ENCODE results near the gene HJURP.

Gene HJURP

DNA sequence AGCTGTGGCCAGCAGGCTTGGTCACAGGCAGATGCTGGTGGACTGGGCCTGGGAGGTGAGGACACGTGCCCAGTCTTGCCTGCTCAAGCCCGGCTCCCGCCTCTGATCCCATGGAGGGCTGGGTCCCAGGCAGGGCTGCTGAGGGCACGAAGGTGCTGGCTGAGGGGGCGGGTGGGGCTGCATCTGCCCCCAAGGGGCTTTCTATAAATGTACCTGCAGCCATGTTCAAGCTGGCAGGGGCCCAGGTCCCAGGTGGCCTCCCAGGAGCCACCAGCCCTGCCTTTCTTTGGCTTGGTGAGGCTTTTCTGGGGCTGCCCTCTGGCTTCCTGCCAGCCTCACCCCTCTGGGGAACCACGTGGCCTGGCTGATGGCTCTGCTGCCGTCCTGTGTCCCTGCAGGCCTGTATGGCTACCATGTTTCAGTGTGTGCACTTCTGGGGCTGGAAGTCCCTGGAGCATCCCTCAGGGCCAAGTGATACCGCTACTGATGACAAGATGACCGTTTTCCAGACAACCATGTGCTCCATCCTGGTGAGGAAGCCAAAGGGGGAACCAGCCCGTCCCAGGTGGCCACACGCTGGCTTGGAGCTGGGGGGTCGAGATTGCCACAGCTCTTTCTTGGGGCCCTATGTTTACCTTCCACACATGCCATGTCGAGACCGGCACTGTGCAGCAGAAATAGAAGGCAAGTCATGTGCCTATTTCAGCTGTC is 23.2 kb downstream of the HJURP start:
- Mint-ChIP-seq H3K9me3 (peaks cover 0 to under 1% of the 10 kb centered on the region in 2 donors), H3K27ac (peak overlapping the region; percentile 56), H3K36me3 (peaks cover 0 to 2% of the 10 kb centered on the region in 2 donors), H3K4me1 (peaks cover 0 to 7% of the 10 kb centered on the region in 2 donors), H3K27me3 (no peaks in the 10 kb centered on the region), H3K4me3 (no peak overlapping the region)
- DNase-seq (no peak), ATAC-seq (replicated peaks) (peak; percentile 48 to 51)

DNA sequence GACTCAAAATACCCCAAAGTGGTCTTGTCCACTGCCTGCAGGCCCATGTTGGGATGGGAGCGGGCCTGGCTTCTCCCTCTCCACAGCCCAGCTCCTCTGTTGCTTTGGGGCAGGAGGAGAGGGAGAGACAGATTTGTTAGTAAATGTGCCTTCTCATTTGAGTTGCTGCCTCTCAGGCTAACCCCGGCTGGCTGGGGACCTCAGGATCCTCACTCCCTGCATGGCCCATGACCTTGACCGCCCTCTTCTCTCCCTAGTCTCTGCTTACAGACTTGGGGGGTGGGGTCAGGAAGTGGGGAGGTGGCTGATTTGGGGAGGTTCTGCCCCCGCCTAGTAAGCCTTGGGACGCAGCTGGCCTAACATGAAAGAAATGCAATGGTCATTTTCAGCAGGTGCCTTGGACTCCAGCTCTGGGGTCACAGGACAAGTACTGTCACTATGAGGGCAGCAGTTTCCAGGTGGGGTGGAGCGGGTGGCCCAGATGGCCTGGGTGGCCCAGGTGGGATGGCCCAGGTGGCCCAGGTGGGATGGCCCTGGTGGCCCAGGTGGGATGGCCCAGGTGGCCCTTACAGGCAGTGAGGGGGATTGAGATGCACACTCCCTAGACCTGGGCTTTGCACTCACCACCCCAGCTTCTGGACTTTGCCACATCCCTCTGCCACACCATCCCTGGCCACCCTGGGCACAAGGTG is 24.1 kb downstream of the HJURP start:
- Mint-ChIP-seq H3K4me3 (no peak overlapping the region), H3K27me3 (no peaks in the 10 kb centered on the region), H3K9me3 (peaks cover 0 to 2% of the 10 kb centered on the region in 2 donors), H3K4me1 (peaks cover 0 to 7% of the 10 kb centered on the region in 2 donors), H3K36me3 (no peaks in the 10 kb centered on the region), H3K27ac (no peak overlapping the region)
- ATAC-seq (replicated peaks) (no peak), DNase-seq (no peak)

DNA sequence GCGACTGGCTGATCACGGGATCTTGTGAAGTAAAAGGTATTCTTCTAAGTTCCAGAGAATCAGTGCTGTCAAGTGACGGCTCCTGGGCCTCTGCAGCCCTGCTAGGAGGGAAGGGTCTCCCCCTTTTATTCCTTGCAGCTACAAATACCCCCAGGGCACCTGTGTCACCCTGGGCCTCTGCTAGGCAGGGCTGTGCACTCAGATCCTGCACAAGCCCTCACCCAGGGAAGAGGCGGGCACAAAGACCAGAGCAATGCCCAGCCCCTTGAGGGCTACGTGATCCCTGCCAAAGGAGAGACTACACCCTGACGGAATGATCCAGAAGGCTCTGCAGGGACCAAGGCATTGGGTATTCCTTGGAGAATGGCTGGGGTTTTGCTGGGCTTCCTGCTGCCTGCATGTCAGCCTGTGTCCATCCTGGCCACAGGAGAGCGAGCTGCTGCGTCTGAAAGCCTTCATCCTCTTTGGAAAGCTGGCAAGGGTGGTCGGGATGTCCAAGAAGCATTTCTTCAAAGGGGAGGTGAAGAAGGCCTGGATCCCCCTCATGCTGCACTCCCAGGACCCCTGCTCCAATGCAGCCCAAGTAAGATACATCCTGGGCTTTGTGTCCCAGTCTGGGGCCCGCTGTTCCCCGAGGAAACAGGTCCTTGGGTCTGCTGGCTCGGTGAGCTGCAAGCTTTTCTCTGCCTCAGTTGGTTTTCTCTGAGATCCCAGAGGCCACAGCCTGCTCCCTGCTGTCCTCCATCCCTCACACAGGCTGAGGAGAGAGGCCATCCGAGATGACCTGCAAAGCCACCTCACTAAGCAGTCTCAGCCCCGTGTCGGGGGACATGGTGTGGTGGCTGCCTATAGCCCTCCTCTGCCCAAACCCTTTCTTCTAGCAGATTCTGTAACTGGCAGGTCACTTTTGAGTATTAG is 24.9 kb downstream of the HJURP start:
- Mint-ChIP-seq H3K9me3 (peaks cover 0 to 2% of the 10 kb centered on the region in 2 donors), H3K27me3 (no peaks in the 10 kb centered on the region), H3K36me3 (no peaks in the 10 kb centered on the region), H3K27ac (no peak overlapping the region), H3K4me3 (no peak overlapping the region), H3K4me1 (peaks cover 0 to 7% of the 10 kb centered on the region in 2 donors)
- ATAC-seq (replicated peaks), result no peak
- DNase-seq, result no peak

DNA sequence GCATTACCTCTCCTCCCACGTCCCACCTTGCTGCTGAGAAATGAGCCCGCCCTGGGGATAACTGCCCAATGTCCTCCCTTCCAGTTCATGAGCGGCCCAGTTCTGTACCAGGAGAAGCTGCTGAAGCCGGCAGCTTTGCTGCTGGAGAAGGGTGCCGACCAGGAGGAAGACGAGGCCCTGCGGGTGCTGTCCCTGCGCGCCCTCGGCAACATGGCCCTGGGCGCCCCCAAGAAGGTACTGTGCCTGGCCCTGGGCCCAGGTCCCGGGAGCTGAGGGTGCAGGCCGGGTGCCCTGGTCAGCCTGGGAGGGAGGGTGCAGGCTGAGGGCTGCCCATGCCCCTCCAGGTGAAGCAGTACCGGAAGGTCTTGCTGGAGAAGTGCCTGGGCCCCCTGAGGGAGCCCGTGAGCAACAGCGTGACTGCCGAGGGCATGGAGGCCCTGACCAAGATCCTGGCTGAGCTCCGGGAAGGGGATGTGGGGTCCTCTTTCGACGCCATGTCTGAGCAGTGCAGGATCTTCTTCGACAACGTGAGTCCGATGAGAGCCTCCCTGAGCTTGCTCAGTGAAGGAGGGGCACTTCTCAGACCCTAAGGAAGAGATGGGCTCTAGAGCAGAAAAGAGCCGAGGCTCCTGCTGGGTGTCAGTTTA is 25.7 kb downstream of the HJURP start:
- H3K4me3 Mint-ChIP-seq, result no peak overlapping the region
- ATAC-seq (replicated peaks) (no peak), DNase-seq (no peak)
- H3K4me1 Mint-ChIP-seq, result peaks cover 0 to 7% of the 10 kb centered on the region in 2 donors
- no peaks in the 10 kb centered on the region for H3K27me3 Mint-ChIP-seq
- H3K27ac Mint-ChIP-seq, result no peak overlapping the region
- peaks cover 0 to 2% of the 10 kb centered on the region in 2 donors for H3K9me3 Mint-ChIP-seq
- H3K36me3 Mint-ChIP-seq, result no peaks in the 10 kb centered on the region

DNA sequence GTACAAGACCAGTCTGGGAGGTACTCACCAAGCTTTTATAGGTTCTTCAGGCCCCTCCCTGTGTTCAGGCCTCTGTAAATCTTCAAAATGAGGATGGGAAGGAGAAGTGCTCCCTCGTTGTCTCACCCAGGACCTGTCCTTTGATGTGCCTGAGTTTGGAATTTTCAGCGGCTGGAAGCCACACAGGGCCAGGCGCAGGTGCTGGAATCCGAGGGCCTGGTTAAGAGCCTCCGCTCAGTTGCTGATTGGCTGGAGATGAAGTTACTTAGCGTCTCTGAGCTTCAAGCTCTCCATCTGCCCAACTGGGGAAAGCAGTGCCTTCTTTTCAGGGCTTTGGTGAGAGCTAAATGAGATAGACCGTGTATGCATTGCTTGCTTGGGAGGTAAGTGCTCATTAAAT is 30.0 kb downstream of the HJURP start:
- ATAC-seq (replicated peaks) (no peak), DNase-seq (no peak)
- Mint-ChIP-seq H3K4me3 (no peak overlapping the region), H3K4me1 (no peaks in the 10 kb centered on the region), H3K36me3 (no peaks in the 10 kb centered on the region), H3K27me3 (no peaks in the 10 kb centered on the region), H3K9me3 (peaks cover 0 to 2% of the 10 kb centered on the region in 2 donors), H3K27ac (no peak overlapping the region)

DNA sequence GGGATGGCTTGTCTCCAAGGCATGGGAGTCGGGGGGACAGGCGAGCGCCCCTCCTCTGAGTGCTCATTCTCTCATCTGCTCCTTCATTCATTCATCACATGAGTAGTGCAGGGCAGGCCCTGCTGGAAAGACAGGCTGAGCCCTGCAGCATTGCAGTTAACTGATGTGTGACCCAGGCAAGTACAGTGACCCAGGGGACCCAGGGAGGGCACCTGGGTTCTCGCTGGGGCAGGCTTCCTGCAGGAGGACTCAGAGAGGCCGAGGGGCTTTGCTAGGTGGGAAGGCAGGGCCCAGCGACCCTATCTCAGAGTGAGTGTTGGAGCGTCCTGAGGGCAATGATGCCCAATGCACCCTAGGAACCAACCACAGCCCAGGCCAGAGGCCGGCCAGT is 30.6 kb downstream of the HJURP start:
- ATAC-seq (replicated peaks), result no peak
- DNase-seq, result no peak
- Mint-ChIP-seq H3K36me3 (no peaks in the 10 kb centered on the region), H3K27ac (no peak overlapping the region), H3K4me1 (no peaks in the 10 kb centered on the region), H3K4me3 (no peak overlapping the region), H3K27me3 (no peaks in the 10 kb centered on the region), H3K9me3 (peaks cover 0 to 2% of the 10 kb centered on the region in 2 donors)

DNA sequence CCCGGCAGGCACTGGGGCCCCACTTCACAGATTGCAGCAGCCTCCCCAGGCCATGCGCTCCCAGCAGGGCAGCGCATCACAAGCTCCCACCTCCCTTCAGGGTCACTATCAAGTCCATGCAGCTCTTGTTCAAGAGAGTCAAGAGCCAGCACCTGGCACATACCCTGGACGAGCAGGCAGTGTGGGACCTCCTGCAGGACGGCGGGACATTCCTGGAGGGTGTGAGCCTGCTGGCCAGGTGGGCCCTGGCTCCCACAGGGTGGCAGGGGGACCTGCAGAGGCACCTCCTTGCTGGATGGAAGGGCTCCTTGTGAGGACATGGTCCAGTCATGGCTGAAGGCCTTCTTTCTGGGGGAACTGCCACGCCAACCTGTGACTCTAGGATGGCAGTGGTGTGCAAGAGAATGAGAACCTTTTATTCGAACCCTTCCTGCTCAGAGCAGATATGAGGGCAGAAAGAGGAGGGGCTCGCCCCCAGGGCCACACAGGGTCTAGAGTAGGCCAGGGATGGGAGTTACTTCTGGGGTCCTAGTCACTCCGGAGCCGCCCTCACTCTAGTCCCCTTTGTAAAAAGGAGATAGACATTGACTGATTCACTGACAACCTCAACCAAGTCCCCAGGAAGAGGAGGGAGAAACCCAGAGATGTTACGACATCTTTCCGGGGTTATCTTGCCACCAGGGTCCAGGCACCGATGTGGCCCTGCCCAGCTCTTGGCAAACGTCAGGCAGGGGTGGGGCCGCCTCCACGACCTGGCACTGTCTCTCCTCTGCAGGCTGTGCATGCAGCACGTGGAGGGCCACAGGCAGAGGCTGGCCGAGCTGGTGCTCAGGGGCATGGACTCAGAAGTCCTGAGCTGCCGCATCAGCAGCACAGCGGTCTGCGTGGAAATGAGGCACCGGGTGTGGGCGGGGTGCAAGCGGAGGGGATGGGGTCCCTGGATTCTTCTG is 31.3 kb downstream of the HJURP start:
- no peak for DNase-seq
- Mint-ChIP-seq H3K4me3 (no peak overlapping the region), H3K27me3 (peaks cover 0 to 2% of the 10 kb centered on the region in 2 donors)

DNA sequence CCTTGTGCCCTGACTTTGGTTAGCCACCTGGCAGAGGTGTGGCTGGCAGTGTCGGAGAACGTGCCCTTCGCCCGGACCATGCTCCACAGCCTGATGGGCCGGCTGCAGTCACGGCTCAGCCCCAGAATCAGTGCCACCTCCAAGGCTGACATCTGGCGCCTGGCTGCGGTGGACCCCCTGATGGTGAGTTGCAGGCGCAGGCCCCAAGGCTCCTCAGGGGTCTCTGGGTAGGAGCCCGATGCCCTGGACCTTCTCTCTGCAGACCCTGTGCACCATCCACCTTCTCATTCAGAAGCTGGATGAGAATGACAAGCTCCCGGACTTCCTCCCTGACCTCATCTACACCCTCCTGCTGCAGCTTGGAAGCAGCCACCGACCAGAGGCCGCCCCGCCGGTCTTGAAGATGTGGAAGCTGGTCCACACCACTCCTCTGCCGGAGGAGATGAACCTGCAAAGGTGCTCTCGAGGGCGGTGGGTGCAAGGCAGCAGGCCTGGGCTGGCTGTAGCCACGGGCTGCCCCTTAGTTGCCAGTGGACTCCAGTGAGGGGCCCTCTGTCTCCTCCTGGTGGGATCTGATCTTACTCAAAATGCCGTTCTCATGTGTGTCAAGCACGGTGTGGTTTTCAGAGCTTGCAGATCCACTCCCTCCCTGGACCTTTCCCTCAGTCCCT is 32.1 kb downstream of the HJURP start:
- H3K27me3 Mint-ChIP-seq, result peaks cover 2 to 6% of the 10 kb centered on the region in 2 donors

More for the DNA sequence above, 31.3 kb downstream of the HJURP start:
- H3K9me3 Mint-ChIP-seq, result peaks cover 0 to 2% of the 10 kb centered on the region in 2 donors
- H3K4me1 Mint-ChIP-seq, result no peaks in the 10 kb centered on the region
- no peaks in the 10 kb centered on the region for H3K36me3 Mint-ChIP-seq
- no peak overlapping the region for H3K27ac Mint-ChIP-seq
- ATAC-seq (replicated peaks), result no peak

DNA sequence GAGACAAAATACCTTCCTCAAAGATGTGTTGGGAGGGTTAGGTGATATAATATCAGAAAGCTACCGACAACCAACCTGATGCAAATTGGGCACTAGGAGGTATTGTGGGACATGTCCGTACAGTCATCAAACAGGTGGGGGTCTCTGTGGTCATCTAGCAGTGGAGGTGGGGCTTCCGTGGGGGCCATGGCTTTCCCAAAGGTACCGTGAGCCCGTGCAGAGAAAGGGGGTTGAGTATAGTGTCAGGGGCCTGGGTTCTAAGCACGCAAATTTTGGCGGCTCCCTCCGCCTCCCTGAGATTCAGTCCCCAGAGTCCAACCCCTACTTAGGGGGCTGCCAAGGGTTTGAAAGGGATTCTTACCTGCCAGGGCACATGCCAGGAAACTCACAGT is 32.6 kb downstream of the HJURP start:
- no peak for DNase-seq
- Mint-ChIP-seq H3K9me3 (peaks cover 0 to 2% of the 10 kb centered on the region in 2 donors), H3K4me1 (no peaks in the 10 kb centered on the region), H3K27ac (no peak overlapping the region), H3K36me3 (no peaks in the 10 kb centered on the region), H3K27me3 (peaks cover 6 to 9% of the 10 kb centered on the region in 2 donors), H3K4me3 (no peak overlapping the region)
- ATAC-seq (replicated peaks), result no peak

More for the DNA sequence above, 32.1 kb downstream of the HJURP start:
- H3K36me3 Mint-ChIP-seq, result no peaks in the 10 kb centered on the region
- H3K27ac Mint-ChIP-seq, result no peak overlapping the region
- DNase-seq (no peak), ATAC-seq (replicated peaks) (no peak)
- H3K4me1 Mint-ChIP-seq, result no peaks in the 10 kb centered on the region
- H3K9me3 Mint-ChIP-seq, result peaks cover 0 to 2% of the 10 kb centered on the region in 2 donors
- no peak overlapping the region for H3K4me3 Mint-ChIP-seq

DNA sequence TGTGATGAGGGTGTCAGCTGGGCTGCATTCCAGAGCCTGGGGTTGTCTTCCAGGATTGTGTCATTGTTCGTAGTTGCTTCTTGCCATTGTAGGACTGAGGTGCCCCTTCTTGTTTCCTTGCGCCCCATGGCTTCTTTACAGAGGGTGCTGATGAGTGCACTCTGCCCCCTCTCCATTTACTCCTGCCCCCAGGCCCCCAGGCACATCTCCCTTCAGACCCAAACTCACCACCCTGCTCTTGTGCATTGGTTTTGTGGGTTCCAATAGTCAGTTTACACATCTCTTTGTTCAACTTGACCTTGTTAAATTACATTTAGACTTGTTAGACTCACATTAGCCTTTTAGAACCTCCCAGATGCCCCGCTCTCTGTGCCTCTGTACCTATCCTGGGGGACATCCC is 33.1 kb downstream of the HJURP start:
- Mint-ChIP-seq H3K36me3 (no peaks in the 10 kb centered on the region), H3K4me3 (no peak overlapping the region), H3K27me3 (peaks cover 9 to 11% of the 10 kb centered on the region in 2 donors), H3K27ac (no peak overlapping the region), H3K4me1 (no peaks in the 10 kb centered on the region), H3K9me3 (peaks cover 0 to 1% of the 10 kb centered on the region in 2 donors)
- ATAC-seq (replicated peaks), result no peak
- no peak for DNase-seq

DNA sequence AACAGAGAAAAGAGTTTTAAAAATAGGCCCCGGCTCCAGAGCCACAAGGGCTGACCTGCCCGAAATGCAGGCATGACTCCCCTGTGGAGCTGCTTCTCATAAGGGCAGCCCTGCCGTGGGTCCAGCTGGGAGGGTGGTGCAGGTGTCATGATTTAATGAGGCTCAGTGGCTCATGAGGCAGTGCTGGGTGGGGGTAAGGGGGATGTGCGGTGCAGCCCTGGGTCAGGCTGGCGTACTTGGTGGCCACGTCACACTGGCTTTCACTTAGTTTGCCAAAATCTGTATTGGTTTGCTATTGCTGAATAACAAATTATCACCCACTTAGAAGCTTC is 33.6 kb downstream of the HJURP start:
- H3K27me3 Mint-ChIP-seq, result peaks cover 9 to 14% of the 10 kb centered on the region in 2 donors
- H3K27ac Mint-ChIP-seq, result no peak overlapping the region
- no peak overlapping the region for H3K4me3 Mint-ChIP-seq
- ATAC-seq (replicated peaks) (no peak), DNase-seq (no peak)
- no peaks in the 10 kb centered on the region for H3K9me3 Mint-ChIP-seq
- H3K4me1 Mint-ChIP-seq, result no peaks in the 10 kb centered on the region
- H3K36me3 Mint-ChIP-seq, result no peaks in the 10 kb centered on the region

DNA sequence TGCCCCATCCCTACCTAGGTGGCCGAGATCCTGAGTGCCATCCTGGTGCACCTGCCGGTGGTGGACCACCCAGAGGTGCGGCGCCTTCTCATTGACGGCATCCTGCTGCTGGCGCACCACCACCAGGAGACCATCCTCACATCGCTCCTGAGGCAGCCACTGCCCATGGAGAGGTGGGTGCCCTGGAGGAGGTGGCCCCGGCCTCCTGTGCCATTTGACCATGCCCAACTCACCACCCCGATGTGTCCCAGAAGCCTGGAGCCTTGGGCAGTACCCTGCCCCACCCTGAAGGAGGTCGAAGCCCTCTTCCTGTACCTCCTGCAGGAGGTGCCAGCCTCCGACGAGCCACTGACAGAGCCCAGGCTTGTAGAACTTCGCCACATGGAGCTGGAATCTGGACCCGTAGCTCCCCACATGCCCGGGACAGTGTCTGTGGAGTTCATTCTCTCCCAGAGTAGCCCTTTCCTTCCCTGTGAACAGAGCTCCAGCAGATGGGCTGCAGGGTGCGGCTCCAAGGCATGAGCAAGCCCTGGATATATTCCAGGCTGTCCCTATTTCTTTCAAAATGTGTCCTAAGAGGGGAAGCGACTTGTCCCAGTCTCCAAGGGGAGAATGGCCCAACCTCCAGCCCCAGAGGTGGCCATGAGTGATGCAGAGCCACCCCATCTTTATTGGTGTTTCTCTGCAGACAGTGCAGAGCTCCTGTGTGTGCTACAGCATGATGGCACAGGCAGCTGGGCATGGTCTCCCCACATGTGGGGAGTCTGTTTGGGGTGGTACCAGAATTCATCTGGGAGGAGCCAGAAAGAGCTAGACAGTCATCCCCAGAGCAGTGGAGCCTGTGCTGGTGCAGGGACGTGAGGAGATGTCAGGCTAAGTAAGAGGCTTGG is 34.2 kb downstream of the HJURP start:
- H3K4me3 Mint-ChIP-seq, result no peak overlapping the region
- no peak overlapping the region for H3K27ac Mint-ChIP-seq
- H3K9me3 Mint-ChIP-seq, result no peaks in the 10 kb centered on the region
- H3K4me1 Mint-ChIP-seq, result no peaks in the 10 kb centered on the region
- no peaks in the 10 kb centered on the region for H3K36me3 Mint-ChIP-seq
- ATAC-seq (replicated peaks) (no peak), DNase-seq (no peak)
- peaks cover 9 to 14% of the 10 kb centered on the region in 2 donors for H3K27me3 Mint-ChIP-seq

Data from stimulated activated naive B cell treated with anti-CD40 and anti-IgM and Interleukin-4, amounts not matched to agents 10 μg/mL and 1 μg/mL and 100 μg/mL, for 72 hours (primary cell).